ENCODE data around the gene ADTRP.
"Not testable (repeated sequence)": the region's sequence is repeated elsewhere in the genome, so short reads cannot be mapped to it uniquely, and the experiment has no call there.

GRCh38 chr6:11680479-11680878 lies 98.1 kb downstream of the ADTRP start:
- not testable (repeated sequence) for TF ChIP-seq CTCF, POLR2A, POLR2AphosphoS5 (IDR thresholded peaks at IDR 0.05)
